Epithelial cell of esophagus (primary cell): ENCODE results near the gene TMEM59L.
A peak's percentile ranks its signal among the peaks of the same experiment; 100 is the strongest.

ENCODE experiments used
- DNase-seq: peaks from one replicate; pipeline ENCODE4 v3.0.0; 2010; ENCODE audit warnings: low read depth
- H3K4me3 ChIP-seq: 2 replicates; pipeline ENCODE4 v1.5.1; 2011; ENCODE audit warnings: mild to moderate bottlenecking, low read length, control low read depth
- TF ChIP-seq, protein P1 (sequence below): IDR thresholded peaks from 2 replicates; pipeline ENCODE4 v1.5.1; 2011; ENCODE audit warnings: low read depth, mild to moderate bottlenecking, low read length, control low read depth, inconsistent platforms; ENCODE audit not compliant: insufficient read depth; ENCODE audit errors: missing control alignments

Gene TMEM59L

DNA sequence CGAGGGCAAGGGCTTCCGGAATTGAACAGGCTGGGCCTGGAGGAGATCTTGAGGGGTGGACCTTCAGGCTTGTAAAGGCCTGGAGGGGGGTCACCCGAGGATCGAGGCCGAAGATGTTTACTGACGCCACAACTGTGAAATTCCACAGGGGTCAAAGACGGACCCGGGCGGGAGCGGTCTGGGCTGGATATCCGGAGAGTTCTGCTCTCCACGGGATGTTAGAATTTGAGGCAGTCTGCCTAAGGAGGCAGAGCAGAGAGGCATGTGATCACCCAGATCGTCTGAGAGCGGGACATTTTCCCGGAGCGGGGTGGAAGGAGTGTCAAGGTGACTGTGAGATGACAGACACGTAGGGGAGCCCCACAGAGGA lies 37.3 kb downstream of the TMEM59L start:
- TF ChIP-seq, protein P1, sequence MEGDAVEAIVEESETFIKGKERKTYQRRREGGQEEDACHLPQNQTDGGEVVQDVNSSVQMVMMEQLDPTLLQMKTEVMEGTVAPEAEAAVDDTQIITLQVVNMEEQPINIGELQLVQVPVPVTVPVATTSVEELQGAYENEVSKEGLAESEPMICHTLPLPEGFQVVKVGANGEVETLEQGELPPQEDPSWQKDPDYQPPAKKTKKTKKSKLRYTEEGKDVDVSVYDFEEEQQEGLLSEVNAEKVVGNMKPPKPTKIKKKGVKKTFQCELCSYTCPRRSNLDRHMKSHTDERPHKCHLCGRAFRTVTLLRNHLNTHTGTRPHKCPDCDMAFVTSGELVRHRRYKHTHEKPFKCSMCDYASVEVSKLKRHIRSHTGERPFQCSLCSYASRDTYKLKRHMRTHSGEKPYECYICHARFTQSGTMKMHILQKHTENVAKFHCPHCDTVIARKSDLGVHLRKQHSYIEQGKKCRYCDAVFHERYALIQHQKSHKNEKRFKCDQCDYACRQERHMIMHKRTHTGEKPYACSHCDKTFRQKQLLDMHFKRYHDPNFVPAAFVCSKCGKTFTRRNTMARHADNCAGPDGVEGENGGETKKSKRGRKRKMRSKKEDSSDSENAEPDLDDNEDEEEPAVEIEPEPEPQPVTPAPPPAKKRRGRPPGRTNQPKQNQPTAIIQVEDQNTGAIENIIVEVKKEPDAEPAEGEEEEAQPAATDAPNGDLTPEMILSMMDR: no peak
- H3K4me3 ChIP-seq: no peak overlapping the region
- DNase-seq: no peak

- DNase-seq: no peak
- no peak overlapping the region for H3K4me3 ChIP-seq
- TF ChIP-seq, protein P1: no peak
Observed at GRCh38 chr19:18650468-18651041, 37.9 kb downstream of the TMEM59L start.

DNA sequence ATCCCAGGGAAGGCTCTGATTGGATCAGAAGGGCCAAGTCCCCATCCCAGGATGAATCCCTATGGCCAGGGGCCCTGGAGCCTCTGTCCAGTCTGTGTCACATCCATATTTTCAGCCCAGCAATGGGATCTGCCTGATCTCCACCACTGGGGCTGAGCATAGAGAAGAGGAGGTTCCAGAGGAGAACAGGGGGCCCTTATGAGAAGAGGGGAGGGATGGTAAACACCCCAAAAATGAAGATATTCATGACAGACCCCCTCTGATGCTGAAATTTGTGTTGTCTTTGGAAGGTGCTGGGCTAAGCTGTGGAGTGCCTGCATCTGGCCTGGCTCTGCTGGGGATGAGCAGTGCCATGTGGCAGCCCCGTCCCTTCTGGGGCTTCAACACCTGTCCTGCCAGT lies 38.6 kb downstream of the TMEM59L start:
- H3K4me3 ChIP-seq: no peak overlapping the region
- no peak for DNase-seq
- TF ChIP-seq, protein P1: no peak

GRCh38 chr19:18651733-18652132 lies 39.1 kb downstream of the TMEM59L start:
- TF ChIP-seq, protein P1: no peak
- DNase-seq: peak; percentile 28
- no peak overlapping the region for H3K4me3 ChIP-seq

- TF ChIP-seq, protein P1: no peak
- no peak for DNase-seq
- no peak overlapping the region for H3K4me3 ChIP-seq
Observed at GRCh38 chr19:18653853-18654252, 41.2 kb downstream of the TMEM59L start.

GRCh38 chr19:18654469-18654868 lies 41.8 kb downstream of the TMEM59L start:
- TF ChIP-seq, protein P1: no peak
- DNase-seq: no peak
- no peak overlapping the region for H3K4me3 ChIP-seq

- no peak for DNase-seq
- TF ChIP-seq, protein P1: no peak
- no peak overlapping the region for H3K4me3 ChIP-seq
Observed at GRCh38 chr19:18655173-18655844, 42.6 kb downstream of the TMEM59L start.
